GM19438 (cell line): ENCODE data around the gene CMTR1.

Experiments used
- ATAC-seq: cut with Tn5 transposase; IDR thresholded peaks from one replicate; pipeline ENCODE4 v1.9.1; 2021; ENCODE audit warnings: low read depth; ENCODE audit not compliant: unreplicated experiment

The CMTR1 gene

GRCh38 chr6:37474316-37474715 lies 41.3 kb downstream of the CMTR1 start:
- no peak for ATAC-seq

- ATAC-seq = no peak
Measured at GRCh38 chr6:37477191-37477590, 44.2 kb downstream of the CMTR1 start.

- ATAC-seq = no peak
Measured at GRCh38 chr6:37477656-37478435, 44.8 kb downstream of the CMTR1 start.

GRCh38 chr6:37478827-37479226 lies 45.8 kb downstream of the CMTR1 start:
- ATAC-seq = no peak

GRCh38 chr6:37479266-37479854 lies 46.3 kb downstream of the CMTR1 start:
- no peak for ATAC-seq

GRCh38 chr6:37480118-37480736 lies 47.2 kb downstream of the CMTR1 start:
- no peak for ATAC-seq

- ATAC-seq = no peak
Measured at GRCh38 chr6:37480951-37481534, 48.0 kb downstream of the CMTR1 start.

- ATAC-seq = no peak
Measured at GRCh38 chr6:37481711-37482605, 48.9 kb downstream of the CMTR1 start.

- ATAC-seq = no peak
Measured at GRCh38 chr6:37482606-37483251, 49.7 kb downstream of the CMTR1 start.

- no peak for ATAC-seq
Measured at GRCh38 chr6:37483252-37483901, 50.4 kb downstream of the CMTR1 start.

- no peak for ATAC-seq
Measured at GRCh38 chr6:37483917-37484785, 51.1 kb downstream of the CMTR1 start.

- ATAC-seq = no peak
Measured at GRCh38 chr6:37484786-37485170, 51.8 kb downstream of the CMTR1 start.

GRCh38 chr6:37485291-37485702 lies 52.3 kb downstream of the CMTR1 start:
- no peak for ATAC-seq

GRCh38 chr6:37486121-37486839 lies 53.3 kb downstream of the CMTR1 start:
- no peak for ATAC-seq

GRCh38 chr6:37487591-37488380 lies 54.8 kb downstream of the CMTR1 start:
- no peak for ATAC-seq

- no peak for ATAC-seq
Measured at GRCh38 chr6:37488476-37488875, 55.5 kb downstream of the CMTR1 start.

- no peak for ATAC-seq
Measured at GRCh38 chr6:37489697-37490336, 56.8 kb downstream of the CMTR1 start.
